Mucosa of stomach (tissue), 1 donor: ENCODE data around the gene SHC2.
"Not testable (repeated sequence)": the region's sequence is repeated elsewhere in the genome, so short reads cannot be mapped to it uniquely, and the experiment has no call there.

Experiments used
- H3K27me3 ChIP-seq: one replicate; pipeline ENCODE4 v1.7.0; 2013; ENCODE audit warnings: mild to moderate bottlenecking, low read length; ENCODE audit not compliant: control insufficient read depth, insufficient read depth
- H3K36me3 ChIP-seq: one replicate; pipeline ENCODE4 v1.7.0; 2013; ENCODE audit warnings: low read length; ENCODE audit not compliant: control insufficient read depth, insufficient read depth
- H3K4me1 ChIP-seq: one replicate; pipeline ENCODE4 v1.7.0; 2013; ENCODE audit warnings: mild to moderate bottlenecking, low read length; ENCODE audit not compliant: control insufficient read depth, insufficient read depth
- H3K4me3 ChIP-seq: one replicate; pipeline ENCODE4 v1.7.0; 2013; ENCODE audit warnings: low read length
- H3K9ac ChIP-seq: one replicate; pipeline ENCODE4 v1.7.0; 2013; ENCODE audit warnings: mild to moderate bottlenecking, low read length, moderate library complexity
- H3K9me3 ChIP-seq: one replicate; pipeline ENCODE4 v1.7.0; 2013; ENCODE audit warnings: mild to moderate bottlenecking, low read length, moderate library complexity; ENCODE audit not compliant: control insufficient read depth
- donor health status: Pancreatic carcinoma.

SHC2 gene

GRCh38 chr19:485583-486236 is 24.9 kb upstream of the SHC2 start:
- Histone ChIP-seq H3K4me3 (no peak overlapping the region), H3K9ac (no peak overlapping the region)

GRCh38 chr19:485077-485476 is 24.2 kb upstream of the SHC2 start:
- no peak overlapping the region for H3K4me3 ChIP-seq
- peaks cover 4% of the 10 kb centered on the region for H3K4me1 ChIP-seq
- no peak overlapping the region for H3K9ac ChIP-seq
- no peaks in the 10 kb centered on the region for H3K9me3 ChIP-seq
- H3K36me3 ChIP-seq: no peaks in the 10 kb centered on the region
- peaks cover 27% of the 10 kb centered on the region for H3K27me3 ChIP-seq

More at GRCh38 chr19:485583-486236, 24.9 kb upstream of the SHC2 start:
- Histone ChIP-seq H3K9me3 (no peaks in the 10 kb centered on the region), H3K27me3 (peaks cover 27% of the 10 kb centered on the region), H3K4me1 (peaks cover 3% of the 10 kb centered on the region), H3K36me3 (no peaks in the 10 kb centered on the region)

- no peaks in the 10 kb centered on the region for H3K9me3 ChIP-seq
- peaks cover 7% of the 10 kb centered on the region for H3K4me1 ChIP-seq
- no peak overlapping the region for H3K9ac ChIP-seq
- H3K4me3 ChIP-seq: no peak overlapping the region
- peaks cover 27% of the 10 kb centered on the region for H3K27me3 ChIP-seq
- H3K36me3 ChIP-seq: no peaks in the 10 kb centered on the region
Observed at GRCh38 chr19:484494-484893, 23.7 kb upstream of the SHC2 start.

GRCh38 chr19:483332-484072 is 22.7 kb upstream of the SHC2 start:
- Histone ChIP-seq H3K27me3 (peaks cover 27% of the 10 kb centered on the region), H3K4me3 (no peak overlapping the region), H3K4me1 (peaks cover 5% of the 10 kb centered on the region), H3K9ac (no peak overlapping the region), H3K9me3 (no peaks in the 10 kb centered on the region), H3K36me3 (no peaks in the 10 kb centered on the region)

- no peak overlapping the region for H3K9ac ChIP-seq
- peaks cover 5% of the 10 kb centered on the region for H3K4me1 ChIP-seq
- H3K36me3 ChIP-seq: no peaks in the 10 kb centered on the region
- H3K27me3 ChIP-seq: peaks cover 27% of the 10 kb centered on the region
- H3K4me3 ChIP-seq: no peak overlapping the region
- H3K9me3 ChIP-seq: no peaks in the 10 kb centered on the region
Observed at GRCh38 chr19:482186-483041, 21.6 kb upstream of the SHC2 start.

GRCh38 chr19:481100-481499 is 20.3 kb upstream of the SHC2 start:
- not testable (repeated sequence) for H3K4me3 ChIP-seq, H3K4me1 ChIP-seq, H3K9ac ChIP-seq, H3K9me3 ChIP-seq, H3K36me3 ChIP-seq
- peaks cover 25% of the 10 kb centered on the region for H3K27me3 ChIP-seq

GRCh38 chr19:480016-480855 is 19.4 kb upstream of the SHC2 start:
- peak overlapping the region; percentile 47 for H3K9ac ChIP-seq
- peaks cover 5% of the 10 kb centered on the region for H3K4me1 ChIP-seq
- H3K4me3 ChIP-seq: peak overlapping the region; percentile 4
- peaks cover 17% of the 10 kb centered on the region for H3K27me3 ChIP-seq
- no peaks in the 10 kb centered on the region for H3K9me3 ChIP-seq
- H3K36me3 ChIP-seq: no peaks in the 10 kb centered on the region

- Histone ChIP-seq H3K4me3 (no peak overlapping the region), H3K4me1 (peaks cover 5% of the 10 kb centered on the region), H3K36me3 (no peaks in the 10 kb centered on the region), H3K9ac (no peak overlapping the region), H3K27me3 (peaks cover 7% of the 10 kb centered on the region), H3K9me3 (no peaks in the 10 kb centered on the region)
Observed at GRCh38 chr19:478976-479375, 18.1 kb upstream of the SHC2 start.

- Histone ChIP-seq H3K4me1 (peaks cover 5% of the 10 kb centered on the region), H3K9me3 (no peaks in the 10 kb centered on the region), H3K27me3 (peaks cover 2% of the 10 kb centered on the region), H3K4me3 (no peak overlapping the region), H3K36me3 (no peaks in the 10 kb centered on the region), H3K9ac (no peak overlapping the region)
Observed at GRCh38 chr19:478236-478903, 17.5 kb upstream of the SHC2 start.

- H3K9me3 ChIP-seq: no peaks in the 10 kb centered on the region
- H3K4me3 ChIP-seq: no peak overlapping the region
- H3K9ac ChIP-seq: no peak overlapping the region
- H3K36me3 ChIP-seq: no peaks in the 10 kb centered on the region
- no peaks in the 10 kb centered on the region for H3K27me3 ChIP-seq
- peaks cover 5% of the 10 kb centered on the region for H3K4me1 ChIP-seq
Observed at GRCh38 chr19:475360-475759, 14.5 kb upstream of the SHC2 start.
